HL-60 (cell line): ENCODE measurements around the gene PELO.

ENCODE experiments used
- DNase-seq, 2 experiments: peaks; one replicate each; pipeline ENCODE4 v3.0.0-alpha.2; 2010 to 2020; ENCODE audit warnings: low read depth in 1 of 2, low spot score in 1 of 2
- H3K27ac ChIP-seq: fragments of 250-450 bp; sonication (Bioruptor Pico); replicated peaks from 2 replicates; pipeline ENCODE4 v1.5.1; 2020; ENCODE audit warnings: mild to moderate bottlenecking, moderate library complexity
- H3K27me3 ChIP-seq: fragments of 250-450 bp; sonication (Bioruptor Pico); 2 replicates; pipeline ENCODE4 v1.5.1; 2021; ENCODE audit warnings: mild to moderate bottlenecking, moderate library complexity; ENCODE audit not compliant: insufficient read depth, poor library complexity, severe bottlenecking
- H3K4me3 ChIP-seq: replicated peaks from 2 replicates; pipeline ENCODE4 v1.5.1; 2011; ENCODE audit warnings: mild to moderate bottlenecking, control low read depth, low read length; ENCODE audit not compliant: insufficient read depth
- CTCF ChIP-seq: IDR thresholded peaks from one replicate; pipeline ENCODE4 v1.5.1; 2011; ENCODE audit warnings: low read length, control low read depth, inconsistent platforms; ENCODE audit not compliant: insufficient read depth
- GABPA ChIP-seq: IDR thresholded peaks from 2 replicates; pipeline ENCODE4 v1.6.1; 2012; ENCODE audit warnings: low read depth
- POLR2AphosphoS5 ChIP-seq: IDR thresholded peaks from 2 replicates; pipeline ENCODE4 v1.6.1; 2012; ENCODE audit warnings: low read depth
- SPI1 ChIP-seq: IDR thresholded peaks from 2 replicates; pipeline ENCODE4 v1.6.1; 2012; ENCODE audit warnings: low read depth, mild to moderate bottlenecking, borderline replicate concordance
- TF ChIP-seq, protein P1 (sequence below): IDR thresholded peaks from 2 replicates; pipeline ENCODE4 v1.6.1; 2012; ENCODE audit warnings: low read depth; ENCODE audit not compliant: insufficient replicate concordance

The PELO gene

GRCh38 chr5:52758014-52758413 is 29.7 kb upstream of the PELO start:
- no peak overlapping the region for H3K4me3 ChIP-seq
- no peak overlapping the region for H3K27ac ChIP-seq
- TF ChIP-seq POLR2AphosphoS5 (no peak), CTCF (no peak), SPI1 (no peak), GABPA (no peak)
- TF ChIP-seq, protein P1, sequence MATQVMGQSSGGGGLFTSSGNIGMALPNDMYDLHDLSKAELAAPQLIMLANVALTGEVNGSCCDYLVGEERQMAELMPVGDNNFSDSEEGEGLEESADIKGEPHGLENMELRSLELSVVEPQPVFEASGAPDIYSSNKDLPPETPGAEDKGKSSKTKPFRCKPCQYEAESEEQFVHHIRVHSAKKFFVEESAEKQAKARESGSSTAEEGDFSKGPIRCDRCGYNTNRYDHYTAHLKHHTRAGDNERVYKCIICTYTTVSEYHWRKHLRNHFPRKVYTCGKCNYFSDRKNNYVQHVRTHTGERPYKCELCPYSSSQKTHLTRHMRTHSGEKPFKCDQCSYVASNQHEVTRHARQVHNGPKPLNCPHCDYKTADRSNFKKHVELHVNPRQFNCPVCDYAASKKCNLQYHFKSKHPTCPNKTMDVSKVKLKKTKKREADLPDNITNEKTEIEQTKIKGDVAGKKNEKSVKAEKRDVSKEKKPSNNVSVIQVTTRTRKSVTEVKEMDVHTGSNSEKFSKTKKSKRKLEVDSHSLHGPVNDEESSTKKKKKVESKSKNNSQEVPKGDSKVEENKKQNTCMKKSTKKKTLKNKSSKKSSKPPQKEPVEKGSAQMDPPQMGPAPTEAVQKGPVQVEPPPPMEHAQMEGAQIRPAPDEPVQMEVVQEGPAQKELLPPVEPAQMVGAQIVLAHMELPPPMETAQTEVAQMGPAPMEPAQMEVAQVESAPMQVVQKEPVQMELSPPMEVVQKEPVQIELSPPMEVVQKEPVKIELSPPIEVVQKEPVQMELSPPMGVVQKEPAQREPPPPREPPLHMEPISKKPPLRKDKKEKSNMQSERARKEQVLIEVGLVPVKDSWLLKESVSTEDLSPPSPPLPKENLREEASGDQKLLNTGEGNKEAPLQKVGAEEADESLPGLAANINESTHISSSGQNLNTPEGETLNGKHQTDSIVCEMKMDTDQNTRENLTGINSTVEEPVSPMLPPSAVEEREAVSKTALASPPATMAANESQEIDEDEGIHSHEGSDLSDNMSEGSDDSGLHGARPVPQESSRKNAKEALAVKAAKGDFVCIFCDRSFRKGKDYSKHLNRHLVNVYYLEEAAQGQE: no peak
- H3K27me3 ChIP-seq: no peaks in the 10 kb centered on the region
- DNase-seq: no peak

DNA sequence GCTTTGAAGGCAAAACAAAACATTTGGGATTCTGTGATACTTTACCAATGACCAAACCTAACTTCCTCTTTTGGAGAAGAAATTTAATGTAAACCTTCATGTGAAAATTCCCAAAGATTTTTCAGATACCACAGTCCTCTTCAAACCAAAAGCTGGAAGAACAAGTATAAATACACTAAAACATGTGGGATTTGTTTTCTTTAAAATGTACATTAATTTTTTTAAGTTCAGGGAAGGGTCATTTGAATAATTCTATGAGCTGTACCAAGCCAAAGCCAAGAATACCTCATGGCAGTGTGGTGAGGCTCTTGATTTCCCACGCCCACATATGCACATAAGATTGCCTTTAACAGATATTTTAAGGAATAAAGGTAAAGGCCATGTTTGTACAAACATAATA is 28.4 kb upstream of the PELO start:
- H3K4me3 ChIP-seq: no peak overlapping the region
- H3K27me3 ChIP-seq: no peaks in the 10 kb centered on the region
- H3K27ac ChIP-seq: no peak overlapping the region
- DNase-seq: no peak
- no peak for TF ChIP-seq GABPA
- no peak for TF ChIP-seq POLR2AphosphoS5
- no peak for TF ChIP-seq CTCF
- TF ChIP-seq SPI1: no peak
- TF ChIP-seq, protein P1: no peak

GRCh38 chr5:52760695-52761366 is 26.9 kb upstream of the PELO start:
- no peaks in the 10 kb centered on the region for H3K27me3 ChIP-seq
- no peak overlapping the region for H3K4me3 ChIP-seq
- no peak overlapping the region for H3K27ac ChIP-seq
- no peak for TF ChIP-seq SPI1
- no peak for TF ChIP-seq POLR2AphosphoS5
- TF ChIP-seq CTCF: no peak
- no peak for TF ChIP-seq GABPA
- TF ChIP-seq, protein P1: no peak
- DNase-seq: no peak
